Activated CD4-positive, alpha-beta memory T cell treated with anti-CD3 and anti-CD28 coated beads, Interleukin-2, amount 10 ng/mL, durations not matched to agents 7 days and 5 days (primary cell): Measurements from ENCODE around the gene KCTD5. TPM values are rescaled to one million over a fixed set of nuclear protein-coding genes. Genes with fewer than 3 reads are reported as not detected.

Source experiments
- CTCF ChIA-PET: fragments of 350-600 bp; sonication (Branson Sonifier 250); formaldehyde crosslinking; loops from one replicate; lab custom pipeline; 2021; ENCODE audit warnings: antibody characterized with exemption, inconsistent platforms; lab: Charles Lee
- POLR2A ChIA-PET: fragments of 350-600 bp; sonication (Branson Sonifier 250); formaldehyde crosslinking; loops from one replicate; lab custom pipeline; 2021; ENCODE audit warnings: antibody characterized with exemption; lab: Charles Lee
- DNase-seq: peaks from one replicate; pipeline ENCODE4 v3.0.0-alpha.2; 2020
- H3K27ac Mint-ChIP-seq: one replicate; pipeline ENCODE4 v1.8.0; 2021; ENCODE audit warnings: mild to moderate bottlenecking, mixed read lengths
- H3K27me3 Mint-ChIP-seq: one replicate; pipeline ENCODE4 v1.8.0; 2021; ENCODE audit warnings: mixed read lengths
- H3K36me3 Mint-ChIP-seq: one replicate; pipeline ENCODE4 v1.8.0; 2021; ENCODE audit warnings: low read depth, mixed read lengths
- H3K4me1 Mint-ChIP-seq: one replicate; pipeline ENCODE4 v1.8.0; 2021; ENCODE audit warnings: mixed read lengths
- H3K4me3 Mint-ChIP-seq: one replicate; pipeline ENCODE4 v1.8.0; 2021; ENCODE audit warnings: mild to moderate bottlenecking, mixed read lengths
- H3K9me3 Mint-ChIP-seq: one replicate; pipeline ENCODE4 v1.8.0; 2021; ENCODE audit warnings: mixed read lengths
- total RNA-seq, 2 experiments: library from RNA; stranded (reverse); gene quantifications; one replicate each; pipeline ENCODE4 v1.2.3, GENCODE V29; 2021

The KCTD5 gene
- total RNA-seq, 2 experiments from 2014 or later: 35.9 to 39.8 TPM

- Mint-ChIP-seq H3K4me1 (peaks cover 34% of the 10 kb centered on the region), H3K4me3 (no peak overlapping the region), H3K27me3 (no peaks in the 10 kb centered on the region), H3K36me3 (peaks cover 34% of the 10 kb centered on the region), H3K9me3 (no peaks in the 10 kb centered on the region), H3K27ac (peak overlapping the region; percentile 70)
- no peak for DNase-seq
- CTCF ChIA-PET: no interaction called here
- POLR2A ChIA-PET: interaction anchor here (2.9 to 7.0 kb wide), 3 partner anchors 9 to 67 kb away, joined by 14 to 114 read pairs (median 15); partner anchors contain the start of genes ELOB and KCTD5
Measured at GRCh38 chr16:2749476-2749875, 67.2 kb downstream of the KCTD5 start.

GRCh38 chr16:2749936-2750335 is 67.6 kb downstream of the KCTD5 start:
- peak; percentile 36 for DNase-seq
- Mint-ChIP-seq H3K4me1 (peaks cover 38% of the 10 kb centered on the region), H3K9me3 (no peaks in the 10 kb centered on the region), H3K4me3 (no peak overlapping the region), H3K27ac (peak overlapping the region; percentile 99), H3K27me3 (no peaks in the 10 kb centered on the region), H3K36me3 (peaks cover 39% of the 10 kb centered on the region)
- ChIA-PET CTCF (no interaction called here), POLR2A (interaction anchor here (2.9 to 7.0 kb wide), 3 partner anchors 9 to 67 kb away, joined by 14 to 114 read pairs (median 15); partner anchors contain the start of genes ELOB and KCTD5)

- no peak for DNase-seq
- H3K27ac Mint-ChIP-seq: peak overlapping the region; percentile 99
- POLR2A ChIA-PET: interaction anchor here (0.8 to 7.0 kb wide), 16 partner anchors 11 to 323 kb away, joined by 3 to 114 read pairs (median 4); partner anchors contain the start of genes ELOB, FLYWCH1, FLYWCH2 and KCTD5
- peaks cover 53% of the 10 kb centered on the region for H3K4me1 Mint-ChIP-seq
- peak overlapping the region; percentile 81 for H3K4me3 Mint-ChIP-seq
- CTCF ChIA-PET: no interaction called here
- peaks cover 53% of the 10 kb centered on the region for H3K36me3 Mint-ChIP-seq
- no peaks in the 10 kb centered on the region for H3K27me3 Mint-ChIP-seq
- no peaks in the 10 kb centered on the region for H3K9me3 Mint-ChIP-seq
Measured at GRCh38 chr16:2751577-2752034, 69.3 kb downstream of the KCTD5 start.

GRCh38 chr16:2752035-2752849 is 69.9 kb downstream of the KCTD5 start, which contains the start of gene SRRM2:
Gene SRRM2, plus strand, starts transcription at chr16:2752638. Its CDS starts 3,727 bp downstream, at chr16:2756365.
- H3K9me3 Mint-ChIP-seq: no peaks in the 10 kb centered on the region
- peaks cover 59% of the 10 kb centered on the region for H3K4me1 Mint-ChIP-seq
- H3K27ac Mint-ChIP-seq: peak within 1 kb of the TSS; percentile 99
- no peaks in the 10 kb centered on the region for H3K27me3 Mint-ChIP-seq
- peaks cover 60% of the 10 kb centered on the region for H3K36me3 Mint-ChIP-seq
- H3K4me3 Mint-ChIP-seq: peak within 1 kb of the TSS; percentile 81
- CTCF ChIA-PET: interaction anchor here (0.6 to 2.1 kb wide), 3 partner anchors 70 to 122 kb away, joined by 3 to 7 read pairs (median 4); partner anchors contain the start of gene KCTD5
- peak; percentile 96 for DNase-seq
- POLR2A ChIA-PET: interaction anchor here (0.6 to 7.0 kb wide), 22 partner anchors 11 to 322 kb away, joined by 3 to 114 read pairs (median 5); partner anchors contain the start of genes ELOB, FLYWCH2, KCTD5 and PRSS27

GRCh38 chr16:2752850-2753732 is 70.8 kb downstream of the KCTD5 start:
- Mint-ChIP-seq H3K27ac (peak overlapping the region; percentile 99), H3K9me3 (no peaks in the 10 kb centered on the region), H3K4me1 (peaks cover 64% of the 10 kb centered on the region), H3K36me3 (peaks cover 68% of the 10 kb centered on the region), H3K4me3 (peak overlapping the region; percentile 81), H3K27me3 (no peaks in the 10 kb centered on the region)
- CTCF ChIA-PET: interaction anchor here (0.6 to 2.1 kb wide), 3 partner anchors 71 to 122 kb away, joined by 3 to 7 read pairs (median 4); partner anchors contain the start of gene KCTD5
- POLR2A ChIA-PET: interaction anchor here (0.6 to 7.0 kb wide), 22 partner anchors 9 to 323 kb away, joined by 3 to 114 read pairs (median 4); partner anchors contain the start of genes ELOB, FLYWCH2, KCTD5 and PRSS27
- peak; percentile 77 for DNase-seq

GRCh38 chr16:2753733-2754020 is 71.4 kb downstream of the KCTD5 start:
- CTCF ChIA-PET: interaction anchor here (2.1 kb wide), 1 partner anchor 115 kb away, joined by 7 read pairs; no protein-coding TSS in a partner anchor
- Mint-ChIP-seq H3K36me3 (peaks cover 74% of the 10 kb centered on the region), H3K4me1 (peaks cover 67% of the 10 kb centered on the region), H3K27ac (peak overlapping the region; percentile 87), H3K9me3 (no peaks in the 10 kb centered on the region), H3K4me3 (peak overlapping the region; percentile 81), H3K27me3 (no peaks in the 10 kb centered on the region)
- POLR2A ChIA-PET: interaction anchor here (0.7 to 7.0 kb wide), 14 partner anchors 9 to 324 kb away, joined by 3 to 114 read pairs (median 6); partner anchors contain the start of genes ELOB, KCTD5 and PRSS27
- DNase-seq: no peak

GRCh38 chr16:2755158-2755557 is 72.8 kb downstream of the KCTD5 start:
- Mint-ChIP-seq H3K4me3 (peak overlapping the region; percentile 81), H3K4me1 (peaks cover 64% of the 10 kb centered on the region), H3K9me3 (no peaks in the 10 kb centered on the region), H3K27me3 (no peaks in the 10 kb centered on the region), H3K36me3 (peaks cover 83% of the 10 kb centered on the region), H3K27ac (peak overlapping the region; percentile 87)
- POLR2A ChIA-PET: interaction anchor here (3.3 to 7.0 kb wide), 4 partner anchors 8 to 73 kb away, joined by 13 to 114 read pairs (median 28); partner anchors contain the start of genes ELOB and KCTD5
- DNase-seq: no peak
- CTCF ChIA-PET: no interaction called here

- ChIA-PET POLR2A (interaction anchor here (1.4 to 1.6 kb wide), 2 partner anchors 20 to 74 kb away, joined by 3 to 5 read pairs; partner anchors contain the start of gene KCTD5), CTCF (no interaction called here)
- Mint-ChIP-seq H3K4me3 (no peak overlapping the region), H3K36me3 (peaks cover 88% of the 10 kb centered on the region), H3K9me3 (no peaks in the 10 kb centered on the region), H3K27ac (peak overlapping the region; percentile 4), H3K4me1 (peaks cover 56% of the 10 kb centered on the region), H3K27me3 (no peaks in the 10 kb centered on the region)
- DNase-seq: no peak
Measured at GRCh38 chr16:2756288-2757015, 74.1 kb downstream of the KCTD5 start.

- DNase-seq: no peak
- Mint-ChIP-seq H3K27me3 (no peaks in the 10 kb centered on the region), H3K36me3 (peaks cover 91% of the 10 kb centered on the region), H3K4me3 (no peak overlapping the region), H3K9me3 (no peaks in the 10 kb centered on the region), H3K4me1 (peaks cover 52% of the 10 kb centered on the region), H3K27ac (no peak overlapping the region)
- ChIA-PET POLR2A (interaction anchor here (1.4 to 1.6 kb wide), 2 partner anchors 19 to 75 kb away, joined by 3 to 5 read pairs; partner anchors contain the start of gene KCTD5), CTCF (no interaction called here)
Measured at GRCh38 chr16:2757344-2757743, 75.0 kb downstream of the KCTD5 start.
